GM18511 (cell line): Measurements from ENCODE around the gene CDH7.

Experiments used
- ATAC-seq: cut with Tn5 transposase; IDR thresholded peaks from one replicate; pipeline ENCODE4 v1.9.1; 2021; ENCODE audit warnings: mild to moderate bottlenecking, moderate library complexity; ENCODE audit not compliant: unreplicated experiment

The CDH7 gene, protein sequence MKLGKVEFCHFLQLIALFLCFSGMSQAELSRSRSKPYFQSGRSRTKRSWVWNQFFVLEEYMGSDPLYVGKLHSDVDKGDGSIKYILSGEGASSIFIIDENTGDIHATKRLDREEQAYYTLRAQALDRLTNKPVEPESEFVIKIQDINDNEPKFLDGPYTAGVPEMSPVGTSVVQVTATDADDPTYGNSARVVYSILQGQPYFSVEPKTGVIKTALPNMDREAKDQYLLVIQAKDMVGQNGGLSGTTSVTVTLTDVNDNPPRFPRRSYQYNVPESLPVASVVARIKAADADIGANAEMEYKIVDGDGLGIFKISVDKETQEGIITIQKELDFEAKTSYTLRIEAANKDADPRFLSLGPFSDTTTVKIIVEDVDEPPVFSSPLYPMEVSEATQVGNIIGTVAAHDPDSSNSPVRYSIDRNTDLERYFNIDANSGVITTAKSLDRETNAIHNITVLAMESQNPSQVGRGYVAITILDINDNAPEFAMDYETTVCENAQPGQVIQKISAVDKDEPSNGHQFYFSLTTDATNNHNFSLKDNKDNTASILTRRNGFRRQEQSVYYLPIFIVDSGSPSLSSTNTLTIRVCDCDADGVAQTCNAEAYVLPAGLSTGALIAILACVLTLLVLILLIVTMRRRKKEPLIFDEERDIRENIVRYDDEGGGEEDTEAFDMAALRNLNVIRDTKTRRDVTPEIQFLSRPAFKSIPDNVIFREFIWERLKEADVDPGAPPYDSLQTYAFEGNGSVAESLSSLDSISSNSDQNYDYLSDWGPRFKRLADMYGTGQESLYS

DNA sequence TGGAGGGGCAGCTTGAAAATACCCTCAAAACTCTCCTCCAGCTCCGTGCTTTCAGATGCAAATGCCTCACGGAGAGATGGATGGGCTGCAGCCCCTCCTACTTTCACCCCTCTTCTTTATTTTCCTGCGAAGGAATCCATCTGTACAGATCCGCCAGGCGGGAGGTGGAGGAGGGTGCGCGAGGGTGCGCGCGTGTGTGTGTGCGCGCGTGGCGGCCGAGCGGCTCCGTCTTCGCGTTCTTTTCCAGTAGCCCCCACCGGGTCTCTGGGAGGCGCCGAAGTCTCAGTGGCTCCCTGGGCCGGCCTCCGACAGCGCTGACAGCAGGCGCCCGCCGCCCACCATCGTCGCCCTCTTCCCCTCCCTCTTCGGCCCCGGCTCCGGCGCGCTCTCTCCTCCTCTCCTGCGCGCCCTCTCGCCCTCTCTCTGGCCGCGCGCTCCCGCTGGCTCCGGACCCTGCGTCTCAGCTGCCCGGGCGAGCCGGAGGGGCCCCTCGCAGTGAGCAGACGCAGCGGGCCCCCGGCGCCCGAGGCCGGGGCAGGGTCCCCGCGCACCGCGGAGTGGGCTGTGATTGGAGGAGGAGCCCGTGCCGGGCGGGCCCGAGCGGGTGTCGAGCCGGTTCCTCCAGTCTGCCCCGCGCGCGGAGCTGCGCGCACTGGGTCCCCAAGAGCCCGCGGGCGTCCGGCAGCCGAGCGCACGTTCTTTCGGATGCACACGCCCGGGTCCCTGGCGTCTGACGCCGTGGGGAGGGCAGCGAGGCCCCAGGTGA is at the start of gene CDH7:
TSS of gene CDH7 (plus strand) at position 624 of the 766 bp plus-strand sequence. CDS start 11,831 bp downstream, outside the sequence.
- ATAC-seq, result no peak

DNA sequence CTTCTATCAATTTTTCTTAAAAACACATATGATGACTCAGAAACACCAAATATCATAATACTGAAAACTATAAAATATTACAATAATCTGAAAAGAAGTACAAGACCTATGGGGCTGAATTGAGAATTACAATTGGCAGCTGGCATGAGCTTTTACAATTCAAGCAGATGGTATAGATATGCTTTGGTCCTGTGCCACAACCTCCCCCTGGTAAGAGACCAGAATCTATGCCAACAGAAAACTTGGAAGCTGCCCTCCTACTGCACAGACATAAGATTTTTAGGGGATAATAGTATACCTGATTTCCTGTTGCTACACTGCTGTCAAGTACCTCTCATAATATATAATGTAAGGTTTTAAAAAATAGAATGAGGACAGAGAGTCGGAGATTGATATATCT is 46.8 kb upstream of the CDH7 start:
- no peak for ATAC-seq

DNA sequence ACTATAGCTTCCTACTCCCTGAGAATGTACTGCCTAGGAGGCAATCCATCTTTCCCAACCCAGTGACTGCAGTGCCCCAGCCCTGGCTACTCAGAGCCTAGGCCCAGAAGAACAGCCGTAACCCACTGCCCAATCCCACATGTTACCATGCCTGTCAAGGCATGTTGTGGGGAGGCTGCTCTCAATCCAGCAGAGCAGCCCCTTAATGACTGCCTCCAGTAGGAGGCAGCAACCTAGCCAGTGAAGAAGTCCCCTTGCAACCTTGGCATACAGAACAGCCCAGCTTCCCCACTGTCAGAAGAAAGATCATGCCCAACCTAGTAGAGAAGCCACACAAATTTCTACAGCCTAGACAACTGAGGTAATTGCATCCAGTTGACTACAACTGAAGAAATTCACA is 44.2 kb upstream of the CDH7 start:
- ATAC-seq, result no peak

DNA sequence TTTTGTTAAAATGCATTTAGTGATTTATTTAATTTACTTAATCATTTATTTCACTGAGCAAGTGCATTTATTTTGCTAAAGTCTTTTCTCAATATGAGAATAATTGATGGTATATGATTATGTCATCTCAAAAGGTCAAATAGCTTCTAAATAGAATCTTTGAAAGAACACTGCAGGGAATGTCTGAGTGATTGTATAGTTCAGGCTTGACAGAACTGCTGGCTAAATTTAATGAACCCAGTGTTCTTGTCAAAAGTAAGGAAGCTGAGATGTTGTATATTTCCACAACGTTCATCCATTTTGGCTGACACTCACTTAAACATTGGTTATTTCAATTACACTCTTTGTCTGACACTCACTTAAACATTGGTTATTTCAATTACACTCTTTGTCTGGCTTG is 39.3 kb upstream of the CDH7 start:
- ATAC-seq, result no peak

DNA sequence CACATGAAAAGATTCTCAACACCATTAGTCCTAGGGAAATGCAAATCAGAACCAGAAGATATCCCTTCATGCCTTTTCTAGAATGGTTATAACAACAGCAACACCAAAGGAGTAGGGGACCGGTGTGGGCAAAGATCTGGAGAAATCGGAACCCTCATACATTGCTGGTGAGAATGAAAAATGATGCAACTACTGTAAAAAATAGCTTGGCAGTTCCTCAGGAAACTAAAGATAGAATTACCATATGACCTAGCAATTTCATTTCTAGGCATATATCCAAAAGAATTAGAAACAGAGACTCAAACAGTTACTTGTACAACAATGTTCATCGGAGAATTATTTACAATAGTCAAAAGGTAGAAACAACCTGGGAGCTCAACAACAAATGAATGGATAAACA is 29.2 kb upstream of the CDH7 start:
- no peak for ATAC-seq

DNA sequence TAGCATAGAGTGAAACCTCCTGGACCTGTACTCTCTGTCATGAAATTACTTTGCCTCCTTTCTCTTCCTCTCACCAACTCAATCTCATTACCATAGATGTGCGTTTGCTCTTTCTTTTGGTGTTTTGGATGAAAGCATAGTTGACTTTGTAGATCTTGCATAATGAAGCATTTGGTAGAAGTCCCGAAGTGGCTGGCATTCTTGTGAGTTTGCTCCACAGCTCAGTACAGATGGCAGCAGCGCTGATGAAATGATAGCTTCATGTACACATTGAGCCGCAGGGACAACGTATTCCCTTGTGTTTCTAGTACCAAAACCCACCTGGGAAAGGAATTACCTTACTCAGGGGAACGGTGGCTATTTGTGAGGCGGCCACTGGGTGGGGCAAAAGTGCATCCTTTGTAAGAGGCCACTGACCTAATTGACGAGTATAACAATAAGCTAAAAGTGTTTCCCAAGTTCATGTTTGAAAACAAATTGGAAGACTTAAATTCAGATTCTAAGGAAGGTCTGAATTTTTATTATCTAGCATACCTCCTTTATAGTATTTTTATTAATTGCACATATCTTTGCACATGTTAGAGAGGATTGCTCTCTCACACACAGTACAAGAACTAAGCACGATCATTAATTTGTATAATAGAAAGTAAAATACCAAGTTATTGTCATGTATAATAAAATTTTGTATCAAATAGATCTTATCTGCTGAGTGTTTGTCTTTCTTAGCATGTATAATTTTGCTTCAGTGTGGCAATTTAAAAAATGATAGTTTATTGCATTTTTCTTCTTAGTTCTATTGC is 25.4 kb upstream of the CDH7 start:
- ATAC-seq, result peak; percentile 61

DNA sequence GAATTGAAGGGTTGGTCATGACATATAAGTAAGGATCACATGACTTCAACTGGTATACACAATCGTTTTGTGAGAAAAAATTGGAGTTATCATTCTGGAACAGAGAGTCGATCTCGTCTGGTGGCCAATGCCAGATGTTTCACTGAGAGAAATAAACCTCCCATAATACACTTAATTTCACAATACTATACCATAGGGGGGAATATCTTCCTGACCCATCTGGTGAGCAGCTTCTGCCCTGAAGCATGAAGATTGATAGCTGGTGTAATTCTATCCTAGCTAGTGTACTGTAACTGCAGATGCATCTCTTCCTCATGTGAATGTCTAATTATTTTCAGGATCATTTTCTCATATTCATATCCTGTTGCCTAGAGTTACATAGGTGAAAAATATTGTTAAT is 15.7 kb upstream of the CDH7 start:
- no peak for ATAC-seq

DNA sequence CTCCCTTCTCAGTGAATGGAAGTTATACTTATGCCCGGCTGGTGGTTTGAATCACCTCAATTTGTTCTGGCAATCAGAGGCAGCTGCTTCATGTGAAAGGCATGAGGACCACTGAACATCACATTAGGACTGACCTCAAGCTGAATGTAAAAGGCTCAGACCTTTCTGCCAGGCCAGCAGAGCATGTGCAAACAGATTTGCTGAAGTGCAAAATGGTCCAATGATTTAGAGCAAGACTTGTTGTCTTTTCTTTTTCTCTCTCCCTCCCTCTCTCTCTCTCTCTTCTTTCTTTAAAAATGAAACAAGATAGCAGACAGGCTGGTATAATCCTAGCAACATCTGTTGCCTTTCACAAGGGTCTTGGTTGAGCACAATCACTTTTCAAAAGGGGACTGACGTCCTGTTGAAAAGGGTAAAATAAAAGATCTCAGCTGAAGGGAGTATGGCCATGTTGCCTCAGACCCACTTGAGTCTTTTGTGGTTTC is 13.3 kb upstream of the CDH7 start:
- ATAC-seq, result no peak

DNA sequence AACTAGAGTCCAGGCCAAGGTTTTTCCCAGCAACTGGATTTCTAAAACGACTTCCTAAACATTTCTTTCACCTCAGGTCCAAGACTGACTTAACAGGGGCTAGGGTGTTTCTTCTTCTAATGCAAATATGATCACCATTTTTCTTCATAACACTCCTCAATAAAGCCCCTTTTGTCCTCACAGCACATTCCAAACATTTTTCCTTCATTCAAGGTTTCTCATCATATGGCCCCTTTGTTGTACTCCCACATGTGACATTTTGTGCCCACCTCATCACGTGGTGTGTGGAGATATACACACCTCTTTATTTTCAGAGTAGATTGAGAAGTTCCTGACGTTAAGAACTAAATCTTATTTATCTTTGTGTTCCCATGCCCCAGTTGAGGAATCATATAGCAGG is 3.9 kb upstream of the CDH7 start:
- no peak for ATAC-seq

DNA sequence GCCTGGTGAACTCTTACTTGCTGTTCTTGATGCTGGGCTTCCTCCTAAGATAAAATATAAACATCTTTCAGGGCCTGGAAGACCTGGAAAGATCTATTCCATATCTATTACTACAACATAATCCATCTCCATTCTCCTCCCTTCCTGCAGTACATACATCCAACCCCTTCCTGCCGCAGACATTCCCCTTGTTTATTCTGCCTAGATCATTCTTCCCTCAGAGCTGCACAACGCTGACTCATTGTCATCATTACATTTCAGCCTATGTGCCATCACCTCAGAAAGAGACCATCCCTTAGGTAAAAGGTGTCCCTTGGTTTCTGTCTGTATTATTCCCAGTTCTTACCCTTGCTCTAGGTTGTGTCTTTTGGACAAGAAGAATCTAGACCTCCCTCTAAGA is 2.5 kb upstream of the CDH7 start:
- no peak for ATAC-seq

DNA sequence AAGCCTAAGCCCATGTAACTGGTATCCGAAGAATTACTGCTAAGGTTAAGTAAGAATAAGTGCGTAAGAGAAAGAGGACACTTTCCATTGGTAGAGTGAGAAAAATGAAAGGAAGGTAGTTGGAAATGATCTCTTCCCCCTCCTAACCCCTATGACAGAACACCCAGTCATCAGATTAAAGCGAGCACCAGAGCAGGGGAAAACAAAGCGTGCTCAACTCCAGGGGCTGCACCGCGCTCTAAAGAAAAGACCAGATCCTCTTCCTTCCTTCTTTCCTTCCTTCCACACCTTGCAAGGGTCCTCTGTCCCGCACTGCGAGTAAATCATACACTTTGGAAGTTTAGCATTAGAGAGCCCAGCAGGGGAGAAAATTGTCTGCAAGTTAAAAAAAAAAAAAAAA is 971 bp upstream of the CDH7 start:
- no peak for ATAC-seq

DNA sequence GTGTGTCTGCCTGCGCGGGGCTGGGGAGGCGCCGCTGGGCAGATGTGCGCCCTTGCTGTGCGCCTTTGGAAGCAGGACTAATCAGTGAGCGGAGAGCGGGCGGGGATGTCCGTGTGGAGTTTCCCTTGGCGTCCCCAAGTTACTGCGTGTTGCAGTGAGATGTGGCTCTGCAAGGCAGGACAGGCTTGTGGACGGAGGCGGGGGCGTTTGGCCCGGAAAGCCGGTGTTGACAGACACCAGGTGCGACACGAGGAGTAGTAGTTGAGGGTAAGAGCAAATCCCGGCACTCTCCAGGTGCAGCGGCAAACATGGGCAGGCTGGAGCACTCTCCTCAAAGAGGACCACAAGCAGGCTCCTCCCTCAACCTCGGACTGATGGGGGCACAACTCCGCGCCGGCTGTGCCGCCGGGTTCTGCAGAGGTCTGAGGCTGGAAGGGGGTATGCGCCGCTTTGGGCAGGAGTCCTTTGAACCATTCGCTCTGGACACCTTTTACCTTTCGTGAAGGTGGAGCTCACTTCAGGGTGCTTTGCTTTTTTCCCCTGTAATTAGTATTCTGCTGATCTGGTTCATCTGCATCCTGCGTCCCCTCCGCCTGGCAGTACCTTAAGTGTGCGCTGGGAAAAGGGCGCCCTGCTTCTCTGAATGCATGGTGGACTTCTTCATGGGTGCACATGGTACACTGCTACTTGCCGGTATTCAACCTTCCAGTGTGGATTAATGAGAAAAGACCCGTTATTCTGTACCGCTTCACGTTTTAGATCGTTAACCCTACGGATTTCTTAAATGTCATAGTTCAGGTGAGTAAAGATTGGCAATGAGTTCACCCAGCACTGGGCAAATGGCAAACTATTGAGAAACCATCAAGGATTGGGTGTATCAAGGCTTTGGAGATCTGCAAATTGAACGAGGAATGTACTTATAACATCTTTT is 608 bp downstream of the CDH7 start:
- ATAC-seq, result no peak

DNA sequence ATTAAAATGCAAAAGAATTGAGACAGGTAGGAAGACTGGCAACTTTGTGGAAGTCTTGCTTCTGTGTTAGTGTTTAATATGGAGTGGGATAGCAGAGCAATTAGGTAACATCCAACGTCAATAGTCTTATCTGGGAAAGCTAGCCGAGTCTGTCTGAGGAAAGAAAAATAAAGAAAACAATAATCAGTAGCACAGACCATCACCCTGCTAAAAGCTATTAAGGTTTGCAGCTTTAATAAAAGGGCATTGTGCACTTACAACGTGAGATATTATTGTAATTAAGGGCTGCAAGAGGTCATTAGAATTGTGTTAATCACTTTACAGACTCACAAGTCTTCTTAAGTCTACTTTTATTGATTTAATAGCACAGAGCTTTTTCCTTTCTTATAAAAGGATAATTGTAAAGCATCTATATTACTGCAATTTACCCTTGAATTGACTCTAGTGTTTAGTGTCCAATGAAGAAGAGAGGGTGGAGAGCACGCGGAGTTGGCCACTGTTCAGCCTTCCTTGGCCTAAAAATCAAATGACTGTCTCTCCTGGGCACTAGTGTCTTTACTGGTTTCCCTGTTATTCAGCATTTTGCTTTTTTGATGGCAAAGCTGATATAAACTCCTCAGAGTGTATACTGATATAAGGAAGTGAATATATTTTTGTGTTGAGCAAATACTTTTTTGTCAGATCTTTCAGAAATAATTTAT is 2.0 kb downstream of the CDH7 start:
- ATAC-seq, result no peak

DNA sequence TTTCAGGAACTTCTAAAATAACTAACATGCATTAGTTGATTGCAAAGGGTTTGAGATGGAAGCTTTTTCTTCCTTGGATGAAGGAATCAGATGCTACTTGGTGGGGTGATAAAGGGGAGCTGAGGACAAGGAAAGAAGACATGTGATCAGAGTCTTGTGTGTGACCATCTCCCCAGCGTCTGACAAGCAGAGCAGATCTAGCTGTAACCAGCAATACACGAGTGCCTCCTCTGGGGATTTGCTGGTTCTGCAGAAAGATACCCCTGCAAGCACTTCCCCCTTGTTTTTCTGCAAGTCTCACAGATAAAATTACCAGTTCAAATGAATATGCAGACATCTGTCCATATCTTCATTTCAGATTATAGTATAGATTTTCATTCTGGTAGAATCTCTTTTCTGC is 2.7 kb downstream of the CDH7 start:
- ATAC-seq, result peak; percentile 64

DNA sequence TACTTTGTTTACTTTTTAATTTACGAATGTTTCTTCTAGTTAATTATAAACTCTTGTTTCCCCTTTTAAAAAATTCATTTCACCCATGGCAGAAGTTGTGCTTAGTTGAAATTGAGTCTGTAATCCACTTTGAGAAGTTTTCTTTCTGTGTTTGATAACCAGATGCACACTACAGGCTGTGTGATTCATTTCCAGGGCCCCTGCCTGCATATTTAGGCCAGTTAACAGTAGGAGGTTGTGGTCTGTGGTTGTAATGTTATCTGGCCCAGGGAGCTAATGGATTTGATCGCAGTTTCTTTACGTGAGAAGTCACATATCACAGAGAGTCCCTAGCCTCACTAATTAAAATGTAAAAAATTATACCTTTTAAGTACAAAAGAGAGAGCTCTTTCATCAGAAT is 3.3 kb downstream of the CDH7 start:
- peak; percentile 43 for ATAC-seq

DNA sequence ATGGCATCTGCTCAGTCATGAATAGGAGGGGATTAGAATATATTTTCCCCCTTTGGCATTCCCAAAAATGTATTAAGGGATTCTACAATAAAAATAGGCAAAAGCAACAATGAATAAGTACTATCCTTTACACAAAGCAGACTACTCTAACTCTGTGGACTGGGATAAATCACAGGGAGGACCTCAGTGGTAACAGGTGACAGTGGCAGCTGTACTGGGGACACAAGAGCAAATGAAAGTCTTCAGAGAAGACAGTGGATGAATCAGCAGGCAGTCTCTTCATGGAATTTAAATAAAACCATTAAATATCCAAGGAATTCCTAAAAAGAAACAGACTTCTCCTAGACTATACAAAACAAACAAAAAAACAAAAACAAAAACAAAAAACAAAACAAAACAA is 4.8 kb downstream of the CDH7 start:
- no peak for ATAC-seq

DNA sequence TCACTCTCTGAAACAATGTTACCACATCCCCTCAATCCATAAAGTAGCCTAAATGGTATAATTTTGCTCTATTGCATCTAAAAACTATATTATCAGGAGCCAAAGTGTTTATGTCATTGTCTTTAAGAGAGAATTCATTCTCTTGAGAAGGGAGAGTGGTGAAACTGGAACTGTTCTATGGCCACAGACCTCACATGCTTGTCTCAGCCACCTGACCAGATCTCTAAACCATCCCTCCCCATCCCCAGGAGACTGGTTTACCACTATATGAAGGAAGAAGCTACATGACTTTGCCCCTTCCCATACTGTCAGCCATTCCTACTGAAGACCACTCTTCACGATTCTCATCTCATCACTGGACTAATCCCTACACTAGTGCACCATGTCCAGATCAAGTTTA is 9.6 kb downstream of the CDH7 start:
- ATAC-seq, result no peak

DNA sequence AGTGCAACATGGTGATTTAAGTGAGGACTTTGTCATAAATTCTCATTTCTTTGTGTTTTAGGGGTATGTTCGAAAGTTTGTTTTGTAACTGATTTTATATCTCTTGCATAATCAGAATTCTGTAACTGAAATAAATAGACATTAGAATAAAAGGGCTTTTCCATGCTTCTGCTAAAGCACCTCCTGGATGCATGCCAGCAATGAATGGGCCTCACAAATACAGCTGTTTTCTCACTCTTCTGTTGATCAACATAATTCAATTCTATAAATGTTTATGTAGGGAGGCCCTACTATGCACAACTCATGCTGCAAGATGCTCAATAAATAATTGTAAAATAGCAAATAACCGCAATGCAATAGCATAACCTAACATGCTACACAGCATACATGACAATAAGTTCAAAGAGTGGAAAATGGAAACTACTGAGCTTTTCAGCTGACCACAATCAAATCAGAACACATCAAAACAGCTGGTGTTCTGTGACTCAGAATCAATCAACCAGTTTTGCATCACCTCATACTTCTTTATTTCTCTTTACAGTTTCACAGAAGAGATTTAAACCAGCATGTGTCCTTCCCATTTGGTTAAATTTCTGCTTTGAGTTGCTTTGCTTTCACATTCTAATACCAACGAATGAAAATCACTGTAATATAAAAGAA is 11.0 kb downstream of the CDH7 start:
- no peak for ATAC-seq
